AG08396 (cell line): ENCODE data around the gene PABPC5.
A peak's percentile ranks its signal among the peaks of the same experiment; 100 is the strongest.

Experiments
- DNase-seq: peaks from one replicate; pipeline ENCODE4 v3.0.0; 2012; ENCODE audit warnings: low spot score, mixed read lengths

Gene PABPC5

GRCh38 chrX:91434351-91435168, at the start of gene PABPC5:
Gene PABPC5 (plus strand): TSS chrX:91434839. CDS start chrX:91435578, 739 bp downstream.
- peak; percentile 74 for DNase-seq

GRCh38 chrX:91389026-91389425, 45.6 kb upstream of the PABPC5 start:
- DNase-seq = no peak

DNA sequence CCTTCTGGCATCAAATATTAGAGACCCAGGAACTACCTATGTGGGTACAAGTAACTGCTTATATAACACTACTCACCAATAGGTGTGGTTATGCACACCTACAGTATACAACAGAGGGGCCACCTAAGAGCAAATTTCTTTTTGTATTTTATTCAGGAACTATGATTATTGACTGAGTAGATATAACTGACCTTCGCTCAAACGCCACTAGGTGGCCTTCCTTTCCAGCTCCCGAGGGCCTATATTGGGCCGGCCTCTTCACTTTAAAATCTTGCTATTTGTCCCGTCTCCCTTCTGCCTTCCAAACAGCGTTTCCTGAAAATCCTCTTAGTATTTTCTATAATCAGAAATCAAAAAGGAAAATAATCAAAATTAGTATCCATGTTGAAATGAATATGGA, 19.9 kb upstream of the PABPC5 start:
- DNase-seq = peak; percentile 4

GRCh38 chrX:91435395-91435794, 756 bp downstream of the PABPC5 start:
- peak; percentile 2 for DNase-seq
